PC-9 (cell line): ENCODE data around the gene STX18. TPM values are rescaled to one million over a fixed set of nuclear protein-coding genes. Genes with fewer than 3 reads are reported as not detected.

Experiments used
- BruUV-seq: library from RNA; stranded (reverse); fragments of 400-500 nt; replicated peaks from 2 replicates; lab custom pipeline; 2021; lab: Mats Ljungman, UMichigan
- CTCF ChIA-PET: fragments of 300-600 bp; sonication (Branson Sonifier 250); formaldehyde crosslinking; loops from one replicate; lab custom pipeline; 2022; ENCODE audit warnings: antibody characterized with exemption; lab: Charles Lee
- POLR2A ChIA-PET: fragments of 300-600 bp; sonication (Branson Sonifier 250); formaldehyde crosslinking; loops from one replicate; lab custom pipeline; 2022; ENCODE audit warnings: antibody characterized with exemption; ENCODE audit not compliant: unreplicated experiment; lab: Charles Lee
- DNase-seq, 2 experiments: peaks; one replicate each; pipeline versions ENCODE4 v3.0.0 to v3.0.0-alpha.2; 2015 to 2022; ENCODE audit warnings: mixed read lengths in 1 of 2
- H2AFZ ChIP-seq: fragments of 200-600 bp; sonication (generic); 2 replicates; pipeline ENCODE4 v1.8.1; 2017; ENCODE audit warnings: antibody characterized with exemption
- H3F3A ChIP-seq: fragments of 200-600 bp; sonication (generic); 2 replicates; pipeline ENCODE4 v1.8.1; 2017; ENCODE audit warnings: antibody characterized with exemption, mild to moderate bottlenecking, low read depth; ENCODE audit not compliant: insufficient read depth
- H3K27ac ChIP-seq: fragments of 200-600 bp; sonication (generic); 2 replicates; pipeline ENCODE4 v1.6.1; 2016; ENCODE audit warnings: mixed run types
- H3K27me3 ChIP-seq: fragments of 200-600 bp; sonication (generic); 2 replicates; pipeline ENCODE4 v1.6.1; 2016; ENCODE audit warnings: low read depth, mixed run types; ENCODE audit not compliant: insufficient read depth
- H3K36me3 ChIP-seq: fragments of 200-600 bp; sonication (generic); 2 replicates; pipeline ENCODE4 v1.6.1; 2016; ENCODE audit warnings: low read depth, mixed run types
- H3K4me1 ChIP-seq: fragments of 200-600 bp; sonication (generic); replicated peaks from 2 replicates; pipeline ENCODE4 v1.6.1; 2016; ENCODE audit warnings: mixed run types; ENCODE audit not compliant: insufficient read depth
- H3K4me2 ChIP-seq: fragments of 200-600 bp; sonication (generic); 2 replicates; pipeline ENCODE4 v1.6.1; 2017; ENCODE audit warnings: mixed run types
- H3K4me3 ChIP-seq: fragments of 200-600 bp; sonication (generic); 2 replicates; pipeline ENCODE4 v1.6.1; 2016; ENCODE audit warnings: mixed run types
- H3K79me2 ChIP-seq: fragments of 200-600 bp; sonication (generic); 2 replicates; pipeline ENCODE4 v1.6.1; 2017; ENCODE audit warnings: low read depth, mixed run types
- H3K9me2 ChIP-seq: fragments of 200-600 bp; sonication (generic); 2 replicates; pipeline ENCODE4 v1.8.1; 2017; ENCODE audit warnings: mild to moderate bottlenecking; ENCODE audit not compliant: insufficient read depth
- H3K9me3 ChIP-seq: fragments of 200-600 bp; sonication (generic); 2 replicates; pipeline ENCODE4 v1.8.1; 2016; ENCODE audit warnings: low read depth; ENCODE audit not compliant: insufficient read depth
- H4K20me1 ChIP-seq: fragments of 200-600 bp; sonication (generic); 2 replicates; pipeline ENCODE4 v1.8.1; 2017; ENCODE audit not compliant: insufficient read depth
- CTCF ChIP-seq: fragments of 200-600 bp; sonication (generic); conservative IDR thresholded peaks from 2 replicates; pipeline ENCODE4 v1.6.1; 2017; ENCODE audit warnings: mixed run types, antibody characterized with exemption, mild to moderate bottlenecking, moderate library complexity
- EZH2 ChIP-seq: fragments of 200-600 bp; sonication (generic); IDR thresholded peaks from 2 replicates; pipeline ENCODE4 v1.8.0; 2017; ENCODE audit warnings: antibody characterized with exemption, low read depth
- intact Hi-C: fragments of 100-400 bp; cut with micrococcal nuclease; formaldehyde crosslinking; loops from one replicate; pipeline ENCODE4 v1.10.0; 2022; ENCODE audit not compliant: unreplicated experiment
- total RNA-seq: library from RNA; stranded (reverse); gene quantifications from 2 replicates; pipeline ENCODE4 v1.2.3, GENCODE V29; 2021

STX18 gene
- total RNA-seq, 1 experiment from 2014 or later: 30.5 TPM

- H3K4me2 ChIP-seq: no peak overlapping the region
- intact Hi-C loops: no loop called here
- H3F3A ChIP-seq: no peaks in the 10 kb centered on the region
- 0 out of 2 replicates have a peak, but pooled peaks cover 3% of the 10 kb centered on the region for H3K36me3 ChIP-seq
- no peaks in the 10 kb centered on the region for H3K79me2 ChIP-seq
- H3K4me1 ChIP-seq: peaks cover 6% of the 10 kb centered on the region
- no peak overlapping the region for H2AFZ ChIP-seq
- no peak overlapping the region for H3K27ac ChIP-seq
- H3K27me3 ChIP-seq: no peaks in the 10 kb centered on the region
- ChIA-PET POLR2A (no interaction called here), CTCF (no interaction called here)
- no peak for DNase-seq
- BruUV-seq: no TSS peak
- no peak overlapping the region for H3K4me3 ChIP-seq
- no peaks in the 10 kb centered on the region for H3K9me2 ChIP-seq
- H4K20me1 ChIP-seq: no peaks in the 10 kb centered on the region
- TF ChIP-seq CTCF: no peak
- TF ChIP-seq EZH2: no peak
- no peaks in the 10 kb centered on the region for H3K9me3 ChIP-seq
Measured at GRCh38 chr4:4438891-4439290, 103.0 kb downstream of the STX18 start.

- POLR2A ChIA-PET: no interaction called here
- Histone ChIP-seq H3K4me2 (no peak overlapping the region), H2AFZ (no peak overlapping the region), H3K27ac (no peak overlapping the region), H3K9me3 (no peaks in the 10 kb centered on the region), H3F3A (no peaks in the 10 kb centered on the region), H3K79me2 (no peaks in the 10 kb centered on the region), H3K27me3 (no peaks in the 10 kb centered on the region), H4K20me1 (no peaks in the 10 kb centered on the region), H3K36me3 (no peaks in the 10 kb centered on the region), H3K4me3 (no peak overlapping the region), H3K9me2 (no peaks in the 10 kb centered on the region), H3K4me1 (no peaks in the 10 kb centered on the region)
- BruUV-seq: no TSS peak
- CTCF ChIA-PET: no interaction called here
- no peak for TF ChIP-seq EZH2
- intact Hi-C loops: no loop called here
- no peak for DNase-seq
Measured at GRCh38 chr4:4437798-4438470, 103.9 kb downstream of the STX18 start.

GRCh38 chr4:4436244-4436823 is 105.5 kb downstream of the STX18 start:
- no peaks in the 10 kb centered on the region for H3K27me3 ChIP-seq
- H3F3A ChIP-seq: no peaks in the 10 kb centered on the region
- intact Hi-C loops: no loop called here
- H3K4me3 ChIP-seq: no peak overlapping the region
- no peak overlapping the region for H3K4me2 ChIP-seq
- H3K79me2 ChIP-seq: no peaks in the 10 kb centered on the region
- no peaks in the 10 kb centered on the region for H4K20me1 ChIP-seq
- CTCF ChIA-PET: no interaction called here
- H3K36me3 ChIP-seq: no peaks in the 10 kb centered on the region
- TF ChIP-seq EZH2 (no peak), CTCF (no peak)
- no peaks in the 10 kb centered on the region for H3K9me2 ChIP-seq
- no peak overlapping the region for H3K27ac ChIP-seq
- POLR2A ChIA-PET: no interaction called here
- no peaks in the 10 kb centered on the region for H3K9me3 ChIP-seq
- H3K4me1 ChIP-seq: no peaks in the 10 kb centered on the region
- no peak overlapping the region for H2AFZ ChIP-seq
- BruUV-seq: no TSS peak
- no peak for DNase-seq
